ENCODE measurements around the gene TNNT1. TPM values are rescaled to one million over a fixed set of nuclear protein-coding genes. Genes with fewer than 3 reads are reported as not detected.

Gene TNNT1
- polyA plus RNA-seq, 1 of the 3 experiments (the other 2 are of a cell fraction): 39.5 TPM

DNA sequence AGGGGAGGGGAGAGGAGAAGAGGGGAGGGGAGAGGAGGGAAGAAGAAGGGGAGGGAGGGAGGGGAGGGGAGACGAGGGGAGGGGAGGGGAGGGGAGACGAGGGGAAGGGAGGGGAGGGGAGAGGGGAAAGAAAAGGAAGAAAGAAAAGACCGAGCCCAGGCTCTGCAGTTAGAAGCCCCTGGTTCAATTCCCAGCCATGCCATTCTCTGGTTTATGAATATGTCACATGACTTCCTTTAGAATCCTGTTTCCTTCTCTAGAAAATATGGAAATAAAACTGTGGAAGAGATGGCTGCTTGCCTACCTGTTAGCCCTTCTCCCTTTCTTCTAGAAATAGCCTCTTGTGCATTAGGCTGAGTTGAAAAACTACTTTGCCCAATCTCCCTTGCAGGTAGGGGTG lies 14.3 kb downstream of the TNNT1 start:
- ChIA-PET CTCF (interaction anchor here (1.2 to 2.7 kb wide), 5 partner anchors 11 to 167 kb away, joined by 3 to 12 read pairs (median 8); partner anchors contain the start of gene PPP1R12C), POLR2A (no interaction called here)
- Histone ChIP-seq H3K4me1 (ENCODE audit: control insufficient read depth in 1 of 2, insufficient read depth in 2 of 2, low read depth in 1 of 2, low read length in 1 of 2) (no peaks in the 10 kb centered on the region), H2AFZ (ENCODE audit: low read depth) (no peak overlapping the region), H3K27ac (ENCODE audit: low read depth in 2 of 2, low read length in 1 of 2) (no peak overlapping the region), H3K9me3 (no peaks in the 10 kb centered on the region), H4K20me1 (ENCODE audit: insufficient read depth) (no peaks in the 10 kb centered on the region), H3K9ac (no peak overlapping the region), H3K4me2 (no peak overlapping the region), H3K9me2 (no peaks in the 10 kb centered on the region), H3K4me3 (ENCODE audit: low read depth in 2 of 2, low read length in 1 of 2) (no peak overlapping the region), H3F3A (replicated peaks; ENCODE audit: insufficient read depth) (peaks cover 4% of the 10 kb centered on the region), H3K79me2 (ENCODE audit: insufficient read depth) (no peaks in the 10 kb centered on the region), H3K36me3 (replicated peaks in 1 of 2; ENCODE audit: control insufficient read depth in 1 of 2, insufficient read depth in 2 of 2, low read length in 1 of 2) (no peaks in the 10 kb centered on the region), H3K27me3 (ENCODE audit: insufficient read depth) (peaks cover 9% of the 10 kb centered on the region; the same call in 1 of the 2 replicates)
- DNase-seq: no peak
- TF ChIP-seq, protein P1, sequence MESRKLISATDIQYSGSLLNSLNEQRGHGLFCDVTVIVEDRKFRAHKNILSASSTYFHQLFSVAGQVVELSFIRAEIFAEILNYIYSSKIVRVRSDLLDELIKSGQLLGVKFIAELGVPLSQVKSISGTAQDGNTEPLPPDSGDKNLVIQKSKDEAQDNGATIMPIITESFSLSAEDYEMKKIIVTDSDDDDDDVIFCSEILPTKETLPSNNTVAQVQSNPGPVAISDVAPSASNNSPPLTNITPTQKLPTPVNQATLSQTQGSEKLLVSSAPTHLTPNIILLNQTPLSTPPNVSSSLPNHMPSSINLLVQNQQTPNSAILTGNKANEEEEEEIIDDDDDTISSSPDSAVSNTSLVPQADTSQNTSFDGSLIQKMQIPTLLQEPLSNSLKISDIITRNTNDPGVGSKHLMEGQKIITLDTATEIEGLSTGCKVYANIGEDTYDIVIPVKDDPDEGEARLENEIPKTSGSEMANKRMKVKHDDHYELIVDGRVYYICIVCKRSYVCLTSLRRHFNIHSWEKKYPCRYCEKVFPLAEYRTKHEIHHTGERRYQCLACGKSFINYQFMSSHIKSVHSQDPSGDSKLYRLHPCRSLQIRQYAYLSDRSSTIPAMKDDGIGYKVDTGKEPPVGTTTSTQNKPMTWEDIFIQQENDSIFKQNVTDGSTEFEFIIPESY (IDR thresholded peaks at IDR 0.05; ENCODE audit: borderline replicate concordance, low read depth): no peak
- TF ChIP-seq RCOR1 (IDR thresholded peaks at IDR 0.05; ENCODE audit: low read length) (no peak), NFIC (IDR thresholded peaks at IDR 0.05; ENCODE audit: borderline replicate concordance) (no peak), RFX5 (IDR thresholded peaks at IDR 0.05; ENCODE audit: low read length) (no peak), TCF12 (IDR thresholded peaks at IDR 0.05) (no peak), GABPA (IDR thresholded peaks at IDR 0.05; ENCODE audit: low read depth) (no peak), SIN3A (IDR thresholded peaks at IDR 0.05; ENCODE audit: borderline replicate concordance, low read depth, low read length) (no peak), YY1 (IDR thresholded peaks at IDR 0.05; ENCODE audit: low read depth) (no peak), FOXM1 (IDR thresholded peaks at IDR 0.05; ENCODE audit: low read depth) (no peak)
- TF ChIP-seq, protein P2, sequence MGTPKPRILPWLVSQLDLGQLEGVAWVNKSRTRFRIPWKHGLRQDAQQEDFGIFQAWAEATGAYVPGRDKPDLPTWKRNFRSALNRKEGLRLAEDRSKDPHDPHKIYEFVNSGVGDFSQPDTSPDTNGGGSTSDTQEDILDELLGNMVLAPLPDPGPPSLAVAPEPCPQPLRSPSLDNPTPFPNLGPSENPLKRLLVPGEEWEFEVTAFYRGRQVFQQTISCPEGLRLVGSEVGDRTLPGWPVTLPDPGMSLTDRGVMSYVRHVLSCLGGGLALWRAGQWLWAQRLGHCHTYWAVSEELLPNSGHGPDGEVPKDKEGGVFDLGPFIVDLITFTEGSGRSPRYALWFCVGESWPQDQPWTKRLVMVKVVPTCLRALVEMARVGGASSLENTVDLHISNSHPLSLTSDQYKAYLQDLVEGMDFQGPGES (IDR thresholded peaks at IDR 0.05; ENCODE audit: low read depth, low read length): no peak
- TF ChIP-seq, protein P3, sequence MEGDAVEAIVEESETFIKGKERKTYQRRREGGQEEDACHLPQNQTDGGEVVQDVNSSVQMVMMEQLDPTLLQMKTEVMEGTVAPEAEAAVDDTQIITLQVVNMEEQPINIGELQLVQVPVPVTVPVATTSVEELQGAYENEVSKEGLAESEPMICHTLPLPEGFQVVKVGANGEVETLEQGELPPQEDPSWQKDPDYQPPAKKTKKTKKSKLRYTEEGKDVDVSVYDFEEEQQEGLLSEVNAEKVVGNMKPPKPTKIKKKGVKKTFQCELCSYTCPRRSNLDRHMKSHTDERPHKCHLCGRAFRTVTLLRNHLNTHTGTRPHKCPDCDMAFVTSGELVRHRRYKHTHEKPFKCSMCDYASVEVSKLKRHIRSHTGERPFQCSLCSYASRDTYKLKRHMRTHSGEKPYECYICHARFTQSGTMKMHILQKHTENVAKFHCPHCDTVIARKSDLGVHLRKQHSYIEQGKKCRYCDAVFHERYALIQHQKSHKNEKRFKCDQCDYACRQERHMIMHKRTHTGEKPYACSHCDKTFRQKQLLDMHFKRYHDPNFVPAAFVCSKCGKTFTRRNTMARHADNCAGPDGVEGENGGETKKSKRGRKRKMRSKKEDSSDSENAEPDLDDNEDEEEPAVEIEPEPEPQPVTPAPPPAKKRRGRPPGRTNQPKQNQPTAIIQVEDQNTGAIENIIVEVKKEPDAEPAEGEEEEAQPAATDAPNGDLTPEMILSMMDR (IDR thresholded peaks at IDR 0.05): no peak
- TF ChIP-seq, protein P4, sequence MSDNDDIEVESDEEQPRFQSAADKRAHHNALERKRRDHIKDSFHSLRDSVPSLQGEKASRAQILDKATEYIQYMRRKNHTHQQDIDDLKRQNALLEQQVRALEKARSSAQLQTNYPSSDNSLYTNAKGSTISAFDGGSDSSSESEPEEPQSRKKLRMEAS (IDR thresholded peaks at IDR 0.05; ENCODE audit: low read depth): no peak
- 19% methylated on average over 3 of the region's 3 CpGs for WGBS (ENCODE audit: low lambda C conversion rate)
